GM12891 (cell line): Measurements from ENCODE around the gene TASP1.

Experiments
- PAX5 ChIP-seq: IDR thresholded peaks from 2 replicates; pipeline ENCODE4 v1.6.1; 2011; ENCODE audit warnings: low read length, moderate library complexity, mild to moderate bottlenecking; ENCODE audit not compliant: insufficient read depth, severe bottlenecking
- POLR2A ChIP-seq: IDR thresholded peaks from 2 replicates; pipeline ENCODE4 v1.6.1; 2011; ENCODE audit warnings: low read depth, low read length, control low read depth
- TAF1 ChIP-seq: IDR thresholded peaks from 2 replicates; pipeline ENCODE4 v1.6.1; 2011; ENCODE audit warnings: low read depth, low read length, control low read depth

GRCh38 chr20:13543783-13544182 is 94.9 kb downstream of the TASP1 start:
- TF ChIP-seq PAX5 (no peak), TAF1 (no peak), POLR2A (no peak)
